Activated CD4-positive, CD25-positive, alpha-beta regulatory T cell treated with anti-CD3 and anti-CD28 coated beads, Interleukin-2, amount 50 U/mL, for 16 hours (primary cell): Measurements from ENCODE around the gene WDR19.
"Not testable (repeated sequence)": the region's sequence is repeated elsewhere in the genome, so short reads cannot be mapped to it uniquely, and the experiment has no call there.

Experiments used
- DNase-seq: peaks from one replicate; pipeline ENCODE4 v3.0.0-alpha.2; 2020; ENCODE audit warnings: low read depth, low spot score

WDR19 gene

GRCh38 chr4:39181905-39182638 lies at the start of gene WDR19:
Gene WDR19, plus strand, starts transcription at chr4:39182529. Its CDS starts 29 bp downstream, at chr4:39182558.
- DNase-seq = peak; percentile 97

GRCh38 chr4:39133623-39134022 lies 48.7 kb upstream of the WDR19 start:
- DNase-seq = no peak

- DNase-seq = no peak
These were observed 47.5 kb upstream of the WDR19 start for GRCh38 chr4:39134683-39135306.

- not testable (repeated sequence) for DNase-seq
These were observed 44.1 kb upstream of the WDR19 start for GRCh38 chr4:39138227-39138626.

GRCh38 chr4:39146211-39146610 lies 36.1 kb upstream of the WDR19 start:
- DNase-seq = no peak

GRCh38 chr4:39154009-39154408 lies 28.3 kb upstream of the WDR19 start:
- no peak for DNase-seq

- no peak for DNase-seq
These were observed 24.8 kb upstream of the WDR19 start for GRCh38 chr4:39157520-39157919.

GRCh38 chr4:39166177-39166576 lies 16.2 kb upstream of the WDR19 start:
- DNase-seq = no peak

- no peak for DNase-seq
These were observed 15.7 kb upstream of the WDR19 start for GRCh38 chr4:39166669-39167068.

- no peak for DNase-seq
These were observed 12.9 kb upstream of the WDR19 start for GRCh38 chr4:39169426-39169825.

GRCh38 chr4:39170301-39170700 lies 12.0 kb upstream of the WDR19 start:
- no peak for DNase-seq

GRCh38 chr4:39178706-39179105 lies 3.6 kb upstream of the WDR19 start:
- DNase-seq = no peak

- DNase-seq = no peak
These were observed 2.6 kb upstream of the WDR19 start for GRCh38 chr4:39179681-39180080.

GRCh38 chr4:39180629-39181028 lies 1.7 kb upstream of the WDR19 start:
- DNase-seq = not testable (repeated sequence)

GRCh38 chr4:39181520-39181904 lies 817 bp upstream of the WDR19 start:
- no peak for DNase-seq

- no peak for DNase-seq
These were observed 19.6 kb downstream of the WDR19 start for GRCh38 chr4:39201963-39202362.

- DNase-seq = no peak
These were observed 22.2 kb downstream of the WDR19 start for GRCh38 chr4:39204543-39204942.

- DNase-seq = no peak
These were observed 22.7 kb downstream of the WDR19 start for GRCh38 chr4:39205000-39205399.

GRCh38 chr4:39205476-39205875 lies 23.1 kb downstream of the WDR19 start:
- no peak for DNase-seq

GRCh38 chr4:39227906-39228305 lies 45.6 kb downstream of the WDR19 start:
- DNase-seq = no peak

GRCh38 chr4:39228377-39228776 lies 46.0 kb downstream of the WDR19 start:
- no peak for DNase-seq

GRCh38 chr4:39230462-39230861 lies 48.1 kb downstream of the WDR19 start:
- no peak for DNase-seq

GRCh38 chr4:39231660-39232059 lies 49.3 kb downstream of the WDR19 start:
- DNase-seq = no peak
